GM21423 (cell line): Measurements from ENCODE around the gene PERM1.
"Not testable (repeated sequence)": the region's sequence is repeated elsewhere in the genome, so short reads cannot be mapped to it uniquely, and the experiment has no call there.

Experiments used
- ATAC-seq: cut with Tn5 transposase; IDR thresholded peaks from one replicate; pipeline ENCODE4 v1.9.1; 2021; ENCODE audit warnings: mild to moderate bottlenecking, moderate library complexity; ENCODE audit not compliant: unreplicated experiment

Gene PERM1

GRCh38 chr1:981955-982558, at the start of gene PERM1:
Gene PERM1, minus strand, starts transcription at chr1:982093. Its CDS starts 1,064 bp downstream, at chr1:981029.
- ATAC-seq = no peak

- ATAC-seq = not testable (repeated sequence)
Measured at GRCh38 chr1:1030867-1031658, 49.2 kb upstream of the PERM1 start.

GRCh38 chr1:1027791-1028190, 45.9 kb upstream of the PERM1 start:
- ATAC-seq = no peak

- no peak for ATAC-seq
Measured at GRCh38 chr1:1026599-1027413, 44.9 kb upstream of the PERM1 start.

GRCh38 chr1:1025730-1026129, 43.8 kb upstream of the PERM1 start:
- no peak for ATAC-seq

- no peak for ATAC-seq
Measured at GRCh38 chr1:1024771-1025699, 43.1 kb upstream of the PERM1 start.

GRCh38 chr1:1024149-1024770, 42.4 kb upstream of the PERM1 start:
- ATAC-seq = no peak

GRCh38 chr1:1023700-1024099, 41.8 kb upstream of the PERM1 start:
- ATAC-seq = no peak

GRCh38 chr1:1022302-1023009, 40.6 kb upstream of the PERM1 start:
- ATAC-seq = no peak

GRCh38 chr1:1021920-1022259, 40.0 kb upstream of the PERM1 start:
- ATAC-seq = no peak

GRCh38 chr1:1021010-1021919, 39.4 kb upstream of the PERM1 start:
- ATAC-seq = no peak

GRCh38 chr1:1020415-1021009, 38.6 kb upstream of the PERM1 start:
- ATAC-seq = peak; percentile 4

GRCh38 chr1:1020000-1020404, 38.1 kb upstream of the PERM1 start, which contains the start of gene AGRN:
Gene AGRN, plus strand, starts transcription at chr1:1020120. Its CDS starts 53 bp downstream, at chr1:1020173.
- peak; percentile 26 for ATAC-seq

- peak; percentile 59 for ATAC-seq
Measured at GRCh38 chr1:1019122-1019999, 37.5 kb upstream of the PERM1 start.

- ATAC-seq = not testable (repeated sequence)
Measured at GRCh38 chr1:1018321-1018685, 36.4 kb upstream of the PERM1 start.

GRCh38 chr1:1017397-1018320, 35.8 kb upstream of the PERM1 start:
- not testable (repeated sequence) for ATAC-seq
